Stimulated activated memory B cell treated with anti-CD40 and anti-IgM and Interleukin-4, amounts not matched to agents 10 μg/mL and 1 μg/mL and 100 μg/mL, for 72 hours (primary cell): Measurements from ENCODE around the gene ACTA2.
A peak's percentile ranks its signal among the peaks of the same experiment; 100 is the strongest.

ENCODE experiments used
- ATAC-seq: fragments of 150-1000 bp; cut with Tn5 transposase; 2 replicates; pipeline ENCODE4 v1.10.0; 2021
- H3K27ac Mint-ChIP-seq: one replicate; pipeline ENCODE4 v1.8.0; 2022; ENCODE audit warnings: mild to moderate bottlenecking, mixed read lengths
- H3K27me3 Mint-ChIP-seq: one replicate; pipeline ENCODE4 v1.8.0; 2022; ENCODE audit warnings: mixed read lengths
- H3K36me3 Mint-ChIP-seq: one replicate; pipeline ENCODE4 v1.8.0; 2022; ENCODE audit warnings: mixed read lengths
- H3K4me1 Mint-ChIP-seq: one replicate; pipeline ENCODE4 v1.8.0; 2022; ENCODE audit warnings: mixed read lengths
- H3K4me3 Mint-ChIP-seq: one replicate; pipeline ENCODE4 v1.8.0; 2022; ENCODE audit warnings: mild to moderate bottlenecking, moderate library complexity, mixed read lengths
- H3K9me3 Mint-ChIP-seq: one replicate; pipeline ENCODE4 v1.8.0; 2022; ENCODE audit warnings: mixed read lengths

ACTA2 gene

DNA sequence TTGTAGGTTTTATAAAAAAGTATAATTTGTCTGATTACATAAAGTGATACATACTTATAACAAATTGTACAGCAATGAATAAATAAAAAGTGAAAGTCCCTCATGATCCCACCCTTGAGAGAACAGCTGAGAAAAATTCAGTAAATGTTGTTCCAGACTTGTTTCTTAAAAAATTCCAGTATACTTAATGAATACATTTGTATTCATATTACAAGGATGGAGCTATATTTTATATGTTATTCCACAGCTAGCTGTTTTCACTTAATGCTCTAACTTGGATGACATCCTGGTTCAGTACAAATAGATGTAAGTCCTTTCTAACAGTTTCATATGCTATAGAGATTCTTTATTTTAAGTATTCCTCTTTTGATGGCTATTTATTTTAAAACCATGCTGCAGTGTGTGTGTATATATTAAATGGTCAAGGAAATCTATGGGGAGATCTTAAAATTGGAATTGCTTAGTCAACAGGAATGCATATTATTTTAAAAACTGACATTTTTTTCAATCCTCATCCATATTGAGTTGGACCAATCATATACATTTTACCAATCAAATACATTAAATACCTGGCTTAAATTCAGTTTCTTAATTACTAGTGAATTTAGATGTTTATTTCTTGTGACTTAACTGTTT is 63.6 kb downstream of the ACTA2 start:
- ATAC-seq = no peak
- peak overlapping the region; percentile 66 for H3K27ac Mint-ChIP-seq

DNA sequence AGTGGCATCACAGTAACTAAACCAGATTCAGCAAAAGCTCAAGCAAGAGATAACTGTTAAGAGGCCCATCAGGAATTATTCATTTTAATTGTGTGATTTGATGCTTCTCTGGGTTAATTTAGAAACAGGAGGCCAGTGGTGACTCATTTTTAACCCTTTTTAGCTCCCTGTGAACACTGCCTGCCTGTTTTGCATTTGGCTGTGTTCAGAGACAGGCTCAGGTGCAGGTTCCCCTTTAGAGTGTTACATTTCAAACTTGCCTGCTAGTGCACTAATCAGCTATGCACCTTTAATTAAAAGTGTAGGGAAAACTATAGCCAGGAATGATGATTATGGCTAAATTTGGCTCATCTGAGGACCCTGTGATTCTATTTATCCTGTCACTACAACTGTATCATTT is 66.0 kb downstream of the ACTA2 start:
- H3K9me3 Mint-ChIP-seq = no peaks in the 10 kb centered on the region
- peaks cover 8% of the 10 kb centered on the region for H3K36me3 Mint-ChIP-seq
- H3K4me1 Mint-ChIP-seq = peaks cover 70% of the 10 kb centered on the region
- H3K27ac Mint-ChIP-seq = peak overlapping the region; percentile 66
- ATAC-seq = peak; percentile 86
- peak overlapping the region; percentile 40 for H3K4me3 Mint-ChIP-seq
- no peaks in the 10 kb centered on the region for H3K27me3 Mint-ChIP-seq

More for the DNA sequence above, 63.6 kb downstream of the ACTA2 start:
- H3K4me1 Mint-ChIP-seq = peaks cover 58% of the 10 kb centered on the region
- H3K27me3 Mint-ChIP-seq = no peaks in the 10 kb centered on the region
- no peaks in the 10 kb centered on the region for H3K9me3 Mint-ChIP-seq
- peaks cover 8% of the 10 kb centered on the region for H3K36me3 Mint-ChIP-seq
- H3K4me3 Mint-ChIP-seq = peak overlapping the region; percentile 61
